GM11168 (cell line): Measurements from ENCODE around the gene CCDC63.
"Not testable (repeated sequence)": the region's sequence is repeated elsewhere in the genome, so short reads cannot be mapped to it uniquely, and the experiment has no call there.

Experiments
- in situ Hi-C: fragments of 300-500 bp; cut with MboI; formaldehyde crosslinking; loops from one replicate; pipeline ENCODE4 v1.12.0; 2022; ENCODE audit warnings: low sequenced_read_pairs; ENCODE audit not compliant: unreplicated experiment

The CCDC63 gene

GRCh38 chr12:110836291-110836690, 10.5 kb upstream of the CCDC63 start:
- in situ Hi-C loops, result loop anchor here (25.0 kb wide), 1 partner anchor 324 kb away; the partner anchor contains the start of genes RAD9B and VPS29

- in situ Hi-C loops, result loop anchor here (25.0 kb wide), 1 partner anchor 329 kb away; the partner anchor contains the start of genes RAD9B and VPS29
Measured at GRCh38 chr12:110841007-110841406, 5.8 kb upstream of the CCDC63 start.

GRCh38 chr12:110844131-110844530, 2.7 kb upstream of the CCDC63 start:
- in situ Hi-C loops, result loop anchor here (25.0 kb wide), 1 partner anchor 332 kb away; the partner anchor contains the start of genes RAD9B and VPS29

- in situ Hi-C loops, result loop anchor here (25.0 kb wide), 1 partner anchor 332 kb away; the partner anchor contains the start of genes RAD9B and VPS29
Measured at GRCh38 chr12:110844551-110845338, 2.0 kb upstream of the CCDC63 start.

- in situ Hi-C loops, result loop anchor here (25.0 kb wide), 1 partner anchor 333 kb away; the partner anchor contains the start of genes RAD9B and VPS29
Measured at GRCh38 chr12:110845339-110845682, 1.5 kb upstream of the CCDC63 start.

GRCh38 chr12:110848314-110848923, 1.6 kb downstream of the CCDC63 start:
- in situ Hi-C loops, result loop anchor here (25.0 kb wide), 1 partner anchor 336 kb away; the partner anchor contains the start of genes RAD9B and VPS29

GRCh38 chr12:110849221-110849620, 2.4 kb downstream of the CCDC63 start:
- in situ Hi-C loops, result loop anchor here (25.0 kb wide), 1 partner anchor 337 kb away; the partner anchor contains the start of genes RAD9B and VPS29

- in situ Hi-C loops, result loop anchor here (25.0 kb wide), 1 partner anchor 338 kb away; the partner anchor contains the start of genes RAD9B and VPS29
Measured at GRCh38 chr12:110849748-110850403, 3.1 kb downstream of the CCDC63 start.

GRCh38 chr12:110850762-110851161, 4.0 kb downstream of the CCDC63 start:
- in situ Hi-C loops, result no loop called here

GRCh38 chr12:110853836-110854235, 7.0 kb downstream of the CCDC63 start:
- in situ Hi-C loops, result no loop called here

GRCh38 chr12:110856542-110856941, 9.8 kb downstream of the CCDC63 start:
- in situ Hi-C loops, result no loop called here

GRCh38 chr12:110857528-110857927, 10.7 kb downstream of the CCDC63 start:
- in situ Hi-C loops, result no loop called here

- in situ Hi-C loops, result not testable (repeated sequence)
Measured at GRCh38 chr12:110857954-110858353, 11.2 kb downstream of the CCDC63 start.

- in situ Hi-C loops, result no loop called here
Measured at GRCh38 chr12:110858848-110859247, 12.1 kb downstream of the CCDC63 start.

- in situ Hi-C loops, result no loop called here
Measured at GRCh38 chr12:110860833-110861296, 14.1 kb downstream of the CCDC63 start.

- in situ Hi-C loops, result no loop called here
Measured at GRCh38 chr12:110861729-110862128, 14.9 kb downstream of the CCDC63 start.

- in situ Hi-C loops, result no loop called here
Measured at GRCh38 chr12:110862329-110862728, 15.5 kb downstream of the CCDC63 start.

- in situ Hi-C loops, result no loop called here
Measured at GRCh38 chr12:110863161-110863560, 16.4 kb downstream of the CCDC63 start.

GRCh38 chr12:110865521-110865920, 18.7 kb downstream of the CCDC63 start:
- in situ Hi-C loops, result no loop called here

- in situ Hi-C loops, result no loop called here
Measured at GRCh38 chr12:110869026-110869425, 22.2 kb downstream of the CCDC63 start.
